ENCODE results near the gene CCT7.

DNA sequence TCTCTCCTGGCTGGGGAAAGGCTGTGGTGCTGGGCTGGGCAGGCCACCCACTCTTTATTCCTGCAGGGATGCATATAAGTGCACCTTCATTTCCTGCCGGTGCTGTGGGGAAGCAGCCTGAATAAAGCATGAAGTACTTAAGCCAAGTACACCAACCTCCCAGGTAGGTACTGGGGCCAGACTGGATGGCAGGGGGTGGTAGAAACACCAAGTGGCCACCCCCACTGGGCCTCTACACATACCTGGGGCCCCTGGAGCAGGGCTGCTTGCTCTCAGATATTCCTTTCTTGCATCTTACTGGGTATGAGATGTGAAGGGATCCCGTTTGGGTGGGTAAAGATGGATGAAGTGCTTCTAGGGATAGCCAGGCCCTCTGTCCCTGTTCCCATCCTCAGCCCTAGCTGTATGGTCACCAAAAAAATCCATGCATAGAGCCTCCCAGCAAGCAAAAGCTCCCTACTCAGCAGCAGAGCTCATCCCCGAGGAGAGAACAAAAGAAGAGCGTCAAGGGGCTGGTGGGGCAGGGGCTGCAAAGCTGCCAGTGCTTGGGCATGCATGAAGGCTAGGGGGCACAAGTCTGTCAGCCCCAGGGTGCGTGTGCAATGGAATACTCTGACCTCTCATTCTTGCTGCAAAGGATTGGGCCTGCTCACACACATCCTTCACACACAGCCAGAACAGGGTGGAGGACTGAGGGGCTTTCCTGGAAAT lies 22.0 kb downstream of the CCT7 start:
- TF ChIP-seq TAF1 (IDR thresholded peaks at IDR 0.05; ENCODE audit: borderline replicate concordance, low read depth, low read length) (no peak), POLR2AphosphoS5 (IDR thresholded peaks at IDR 0.05; ENCODE audit: low read depth, low read length) (no peak), POLR2A (IDR thresholded peaks at IDR 0.05; ENCODE audit: low read depth, low read length) (no peak)

All from GM12892 (cell line).